ENCODE measurements around the gene WDR87.
A peak's percentile ranks its signal among the peaks of the same experiment; 100 is the strongest.

The WDR87 gene

DNA sequence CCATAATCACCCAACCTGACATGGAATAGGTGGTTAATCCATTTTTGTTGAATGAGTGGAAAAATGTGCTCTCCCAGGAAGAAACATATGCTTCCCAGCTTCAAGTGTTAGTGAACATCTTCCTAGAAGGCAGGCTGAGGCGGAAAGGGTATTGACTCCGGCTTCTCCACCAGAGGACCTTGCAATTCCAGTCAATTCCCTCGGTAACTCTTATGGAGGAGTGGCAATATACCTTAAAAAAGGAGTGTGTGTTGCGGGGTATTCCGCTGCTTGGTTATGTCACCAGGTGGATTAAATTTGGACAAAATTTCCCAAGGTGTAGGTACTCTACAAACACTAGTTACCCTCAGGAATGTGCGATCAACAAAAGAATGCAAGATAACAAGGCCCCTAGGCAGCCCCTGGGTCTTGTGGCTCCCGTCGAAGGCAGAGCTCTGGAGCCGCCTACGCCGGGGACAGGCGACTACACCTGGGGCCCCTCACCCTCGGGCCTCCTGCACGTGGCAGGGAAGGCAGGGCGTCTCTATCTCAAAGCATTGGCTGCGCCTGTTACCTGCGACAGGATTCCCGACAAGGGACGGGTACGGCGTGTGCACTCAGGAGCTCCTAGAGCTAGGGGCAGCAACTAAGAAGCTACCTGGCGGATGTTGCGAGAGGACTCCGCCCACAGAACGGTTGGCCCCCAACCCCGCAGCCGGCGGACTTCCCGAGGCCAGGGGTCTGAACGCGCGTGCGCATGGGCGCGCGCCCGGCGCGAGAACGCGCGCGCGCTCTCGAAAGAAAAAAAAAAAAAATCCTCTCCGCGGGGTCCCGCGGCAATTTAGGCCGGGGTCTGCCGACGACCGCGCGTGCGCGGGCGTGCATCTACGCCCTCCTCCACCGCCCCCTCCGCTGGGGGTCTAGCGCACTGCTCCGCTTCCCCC lies at the start of gene WDR87:
WDR87 (minus strand) TSS at position 649 of the 923 bp plus-strand sequence. CDS start 8,355 bp downstream, outside the sequence.
- peak; percentile 82 for DNase-seq

- no peak for DNase-seq
These were observed 49.6 kb upstream of the WDR87 start for GRCh38 chr19:37955986-37956385.

DNA sequence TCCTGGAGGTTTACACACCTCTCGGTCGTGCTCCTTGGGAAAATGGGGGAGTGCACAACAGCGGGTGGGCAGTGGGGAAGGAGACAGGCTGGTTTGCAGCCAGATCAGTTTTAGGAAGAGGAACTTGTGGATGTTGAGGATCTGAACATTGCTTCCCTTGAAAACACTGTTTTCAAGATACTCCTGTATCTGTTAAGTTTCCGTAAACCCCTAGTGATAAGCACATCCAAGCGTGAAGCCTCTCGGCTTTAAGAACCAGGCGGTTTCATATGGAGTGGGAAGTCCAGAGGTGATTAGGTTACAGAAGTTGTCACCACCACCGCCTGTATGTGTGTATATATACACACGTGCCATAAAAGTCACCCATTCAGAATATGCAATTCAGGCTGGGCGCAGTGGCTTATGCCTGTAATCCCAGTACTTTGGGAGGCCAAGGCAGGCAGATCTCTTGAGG lies 48.1 kb upstream of the WDR87 start:
- no peak for DNase-seq

DNA sequence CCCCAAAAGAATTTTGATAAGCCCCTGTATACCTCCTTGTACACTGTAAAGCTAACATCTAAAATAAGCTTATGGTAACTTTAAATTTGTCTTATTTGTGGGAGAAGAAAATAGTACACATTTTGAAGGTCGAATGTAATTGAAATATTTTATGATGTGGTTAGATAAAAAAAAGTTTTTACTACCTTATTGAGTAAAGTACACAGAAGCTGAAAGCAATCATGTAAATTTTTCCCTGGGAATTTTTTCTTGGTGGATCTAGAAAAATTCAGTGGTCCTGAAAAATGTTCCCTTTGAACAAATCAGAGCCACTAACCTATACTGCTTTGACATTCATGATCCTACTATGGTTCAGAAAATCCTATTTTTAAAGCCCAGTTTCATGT lies 47.5 kb upstream of the WDR87 start:
- no peak for DNase-seq

- DNase-seq = no peak
These were observed 47.0 kb upstream of the WDR87 start for GRCh38 chr19:37953171-37953917.

DNA sequence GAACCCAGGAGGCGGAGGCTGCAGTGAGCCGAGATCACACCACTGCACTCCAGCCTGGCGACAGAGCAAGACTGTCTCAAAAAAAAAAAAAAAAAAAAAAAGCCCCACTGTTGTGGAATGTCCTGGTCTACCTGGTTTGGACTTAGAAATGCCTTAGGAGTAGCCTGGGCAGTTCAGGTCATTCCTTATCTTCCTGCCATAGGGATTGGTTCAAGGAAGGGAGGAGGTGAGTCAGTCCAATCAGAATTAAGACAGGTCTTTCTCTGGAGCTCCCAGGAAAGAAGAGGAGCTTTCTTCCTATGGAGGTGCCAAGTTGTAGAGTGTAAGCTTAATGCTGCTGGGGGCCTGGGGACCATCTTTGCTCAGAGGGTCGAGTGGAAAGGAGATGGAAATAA lies 45.4 kb upstream of the WDR87 start:
- no peak for DNase-seq

DNA sequence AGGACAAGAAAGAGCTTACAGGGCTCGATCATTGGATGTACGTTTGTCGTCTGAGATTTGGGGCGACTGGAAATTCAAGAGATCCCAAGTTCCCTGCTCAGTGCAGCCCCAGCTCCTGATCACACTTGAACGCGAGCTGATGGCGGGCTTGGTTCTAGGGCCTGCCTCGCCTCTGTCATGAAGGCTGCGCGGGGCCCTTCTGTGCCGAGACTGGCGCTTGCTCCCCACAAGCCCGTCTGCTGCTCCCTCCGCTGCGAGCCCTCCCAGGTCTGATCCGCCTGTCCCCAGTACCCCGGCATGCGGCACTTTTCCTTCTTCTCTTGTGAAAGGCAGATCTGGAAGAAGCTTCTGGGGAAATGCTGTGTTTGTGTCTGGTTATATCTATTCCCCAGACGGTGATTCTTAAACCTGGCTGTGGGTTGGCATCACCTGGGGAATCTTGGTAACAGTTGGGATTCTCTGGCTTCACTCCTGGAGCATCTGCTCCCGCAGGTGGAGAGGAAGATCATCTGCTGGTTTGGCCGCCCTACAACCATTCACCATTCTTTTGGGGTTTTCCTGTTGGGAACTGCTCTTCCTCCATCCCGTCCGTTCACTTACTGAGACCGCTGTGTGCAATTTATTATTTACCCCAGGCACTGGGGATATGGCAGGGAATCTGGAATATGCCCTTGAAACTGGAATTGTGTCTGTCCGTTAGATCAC lies 44.2 kb upstream of the WDR87 start:
- no peak for DNase-seq

GRCh38 chr19:37948362-37948761 lies 42.0 kb upstream of the WDR87 start:
- DNase-seq = no peak

DNA sequence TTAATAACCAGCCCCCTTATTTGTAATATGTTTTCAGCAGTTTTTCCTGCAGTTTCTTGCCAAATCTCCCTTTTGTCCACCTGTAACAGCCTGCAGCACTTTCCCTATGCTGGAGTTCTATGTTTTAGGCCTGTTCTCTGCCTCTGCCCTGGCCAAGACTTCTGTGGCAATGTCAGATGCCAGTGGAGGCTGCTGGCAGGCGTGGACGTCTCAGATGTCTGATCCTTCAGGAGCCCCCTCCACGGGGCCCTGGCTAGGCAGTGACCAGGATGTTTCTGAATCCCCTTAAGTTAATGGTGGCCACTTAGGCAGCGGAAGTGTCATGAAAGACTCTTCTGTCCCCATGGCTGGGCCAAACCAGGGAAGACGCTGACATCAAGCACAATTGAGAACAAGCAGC lies 41.4 kb upstream of the WDR87 start:
- no peak for DNase-seq

DNA sequence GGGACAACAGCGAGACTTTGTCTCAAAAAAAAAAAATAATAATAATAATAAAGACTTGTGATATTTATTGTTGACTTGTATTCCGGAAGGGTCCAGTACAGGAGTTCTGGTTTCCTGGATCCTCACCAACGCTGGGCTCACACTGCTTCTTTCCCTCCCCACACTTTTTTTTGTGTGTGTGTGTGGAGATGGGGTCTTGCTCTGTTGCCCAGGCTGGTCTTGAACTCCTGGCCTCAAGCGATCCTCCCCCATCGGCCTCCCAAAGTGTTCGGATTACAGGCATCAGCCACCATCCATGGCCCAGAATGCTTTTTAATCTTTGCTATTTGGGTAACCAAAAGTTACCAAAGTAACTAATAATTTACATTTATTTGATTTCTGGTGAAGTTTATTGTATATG lies 39.7 kb upstream of the WDR87 start:
- DNase-seq = no peak

DNA sequence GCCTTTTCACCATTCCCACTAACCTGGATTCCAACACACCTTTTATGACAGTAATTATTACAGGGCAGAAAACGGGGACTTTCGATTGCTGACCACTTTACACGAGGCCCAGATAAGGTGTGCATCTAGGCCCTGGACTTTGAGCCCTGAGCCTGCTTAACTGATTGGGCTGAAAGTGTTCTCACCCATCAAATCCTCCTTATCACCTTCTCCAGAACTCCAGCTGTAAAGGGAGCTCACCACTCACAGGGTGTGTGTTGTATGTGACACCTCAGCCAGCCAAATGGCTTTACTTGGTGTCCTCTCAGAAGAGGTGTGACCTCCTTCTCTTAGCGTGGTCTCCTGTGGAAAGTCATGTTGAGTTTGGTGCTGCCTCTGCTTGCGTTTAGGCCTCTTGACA lies 37.1 kb upstream of the WDR87 start:
- no peak for DNase-seq

DNA sequence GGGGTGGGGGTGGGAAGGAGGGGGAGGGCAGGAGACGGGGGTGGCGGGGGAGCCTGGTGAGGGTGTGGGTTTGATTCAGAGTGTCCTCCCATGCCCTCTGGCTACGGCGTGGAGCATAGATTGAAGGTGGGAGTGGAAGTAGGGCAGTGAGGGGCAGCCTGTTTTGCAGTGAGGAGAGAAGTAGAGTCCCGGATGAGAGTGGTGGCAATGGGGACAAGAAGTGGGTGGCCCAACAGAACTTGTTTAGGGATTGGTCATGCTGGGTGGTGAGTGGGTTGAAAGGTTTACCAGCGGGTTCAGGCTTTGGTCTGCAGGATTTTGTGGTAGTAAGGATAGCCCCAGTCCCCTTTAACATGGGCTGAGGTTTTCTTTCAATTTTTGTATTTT lies 36.1 kb upstream of the WDR87 start:
- no peak for DNase-seq

DNA sequence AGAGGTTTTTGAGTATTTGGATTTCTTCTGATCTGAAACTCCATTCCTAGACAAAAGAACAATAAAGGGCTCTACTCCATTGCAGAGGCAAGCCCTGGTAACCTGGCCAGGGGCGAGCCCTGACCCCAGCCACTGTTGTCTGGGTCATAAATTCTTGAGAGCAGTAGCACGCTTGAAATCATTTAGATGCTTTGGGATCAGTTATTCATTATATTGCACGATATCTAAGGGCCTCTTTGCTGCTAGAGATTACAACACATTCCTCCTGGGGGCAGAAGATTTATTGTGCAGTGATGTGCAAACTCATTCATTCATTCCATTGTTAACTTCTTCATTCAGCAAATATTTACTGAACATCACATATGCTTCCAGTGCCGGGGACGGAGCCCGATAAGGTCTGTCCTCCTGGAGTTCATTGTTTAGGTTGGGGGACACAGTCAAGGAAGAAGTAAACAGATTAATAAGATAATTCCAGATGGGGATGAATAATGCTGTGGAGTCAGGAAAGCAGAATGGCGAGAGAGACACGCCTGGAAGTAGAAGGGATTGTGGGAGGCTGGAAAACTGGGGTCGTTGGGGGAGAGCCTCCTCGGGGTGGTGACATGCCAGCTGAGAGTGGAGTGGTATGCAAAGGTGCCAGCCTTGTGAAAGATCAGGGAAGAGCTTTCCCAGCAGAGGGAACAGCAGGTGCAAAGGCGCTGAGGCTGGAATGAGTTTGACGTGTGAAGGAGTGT lies 35.6 kb upstream of the WDR87 start:
- no peak for DNase-seq

- DNase-seq = no peak
These were observed 32.0 kb upstream of the WDR87 start for GRCh38 chr19:37938353-37938752.

GRCh38 chr19:37936886-37937285 lies 30.5 kb upstream of the WDR87 start:
- DNase-seq = no peak

DNA sequence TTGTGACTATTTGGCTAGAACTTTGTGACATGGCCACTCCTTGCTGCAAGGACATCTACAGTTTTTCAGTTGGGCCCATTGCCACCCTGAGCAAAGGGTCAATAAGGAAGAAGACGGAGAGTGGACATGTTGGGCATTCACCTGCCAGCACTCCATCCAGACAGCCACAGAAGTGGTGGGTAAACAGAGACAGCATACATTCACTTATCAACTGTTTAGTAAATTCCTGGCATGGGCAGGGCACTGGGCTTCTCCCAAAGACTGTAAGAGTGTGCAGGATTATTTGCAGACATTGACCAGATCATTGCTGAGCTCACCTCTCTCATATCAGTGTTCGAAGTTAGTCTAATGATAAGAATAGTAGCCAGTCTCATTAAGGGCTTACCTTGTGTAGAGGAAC lies 29.8 kb upstream of the WDR87 start:
- DNase-seq = no peak

DNA sequence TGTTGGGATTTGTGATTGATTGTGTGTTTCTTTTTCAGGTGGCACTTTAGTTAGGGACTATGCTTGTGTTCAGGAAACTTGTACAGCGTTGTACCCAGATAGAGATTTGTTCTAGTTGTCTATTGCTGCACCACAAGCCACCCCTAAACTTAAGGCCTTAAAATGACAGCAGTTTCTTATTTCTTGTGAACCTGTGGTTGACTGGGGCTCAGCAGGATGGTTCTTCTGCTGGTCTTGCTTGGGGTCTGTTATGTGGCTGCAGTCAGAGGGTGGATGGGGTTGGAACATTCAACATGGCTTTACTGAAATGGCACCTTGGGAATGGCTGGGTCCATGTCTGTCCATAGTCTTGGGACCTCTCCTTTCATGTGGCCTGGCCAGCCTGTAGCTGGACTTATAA lies 28.9 kb upstream of the WDR87 start:
- no peak for DNase-seq

DNA sequence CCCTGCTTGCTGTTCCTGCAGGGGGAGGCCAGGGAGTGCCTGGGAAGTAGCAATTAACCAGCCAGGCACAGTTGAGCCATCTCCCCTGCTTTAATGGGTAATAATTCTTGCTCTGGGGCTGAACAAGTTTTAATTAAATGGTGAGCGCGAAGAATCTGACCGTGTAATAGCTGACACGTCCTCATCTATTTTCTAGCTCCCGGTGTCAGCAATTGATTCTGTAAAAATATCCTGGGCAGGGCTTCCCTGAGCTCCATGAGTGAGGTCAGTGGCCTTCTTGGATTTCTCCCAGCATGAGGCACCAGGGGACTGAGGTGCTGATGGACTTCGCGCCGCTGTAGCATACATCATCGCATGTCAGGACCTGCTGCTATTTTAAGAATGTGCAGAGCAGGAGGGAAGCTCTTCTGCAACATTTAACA lies 27.6 kb upstream of the WDR87 start:
- DNase-seq = peak; percentile 56

GRCh38 chr19:37932985-37933936 lies 26.9 kb upstream of the WDR87 start:
- DNase-seq = peak; percentile 14

- peak; percentile 27 for DNase-seq
These were observed 25.7 kb upstream of the WDR87 start for GRCh38 chr19:37931881-37932655.

- no peak for DNase-seq
These were observed 24.0 kb upstream of the WDR87 start for GRCh38 chr19:37930416-37930815.

Measured in NCI-H1694 (cell line).